ENCODE results near the gene IMPACT.

DNA sequence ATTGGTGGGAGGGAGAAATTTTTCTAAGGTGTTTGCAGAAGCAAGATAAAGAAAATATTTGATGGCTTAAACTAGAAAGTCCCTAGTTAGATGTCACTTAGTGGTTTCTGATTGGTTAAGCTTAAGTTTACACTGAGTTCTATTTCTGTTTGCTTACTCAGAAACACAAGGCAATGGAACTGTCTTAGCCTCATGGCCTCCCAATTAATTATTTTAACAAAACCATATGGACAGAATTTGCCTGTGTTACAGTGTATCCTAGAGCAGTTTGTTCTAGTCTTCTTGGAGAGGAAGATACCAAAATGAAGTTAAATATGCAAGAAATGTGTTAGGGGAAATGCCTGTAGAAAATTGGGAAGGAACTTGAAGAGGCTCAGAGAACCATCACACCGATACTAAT, 4.6 kb upstream of the IMPACT start:
- no peak for TF ChIP-seq CREB1 (IDR thresholded peaks at IDR 0.05; ENCODE audit: low read depth)
- TF ChIP-seq, protein P1, sequence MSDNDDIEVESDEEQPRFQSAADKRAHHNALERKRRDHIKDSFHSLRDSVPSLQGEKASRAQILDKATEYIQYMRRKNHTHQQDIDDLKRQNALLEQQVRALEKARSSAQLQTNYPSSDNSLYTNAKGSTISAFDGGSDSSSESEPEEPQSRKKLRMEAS (IDR thresholded peaks at IDR 0.05): no peak
- TF ChIP-seq NFIC (IDR thresholded peaks at IDR 0.05): no peak

Data from Ishikawa (cell line).